Astrocyte (in vitro differentiated cells and primary cell): ENCODE results near the gene DAB2. TPM values are rescaled to one million over a fixed set of nuclear protein-coding genes. Genes with fewer than 3 reads are reported as not detected.

ENCODE experiments used
- DNase-seq: peaks from one replicate; pipeline ENCODE4 v3.0.0-alpha.2; 2010; ENCODE audit warnings: low read depth
- FAIRE-seq: peaks from 2 replicates; lab custom pipeline; 2011; peaks lifted over from hg19 to GRCh38; lab: Jason Lieb, UNC
- H2AFZ ChIP-seq: 2 replicates; pipeline ENCODE4 v1.6.0; 2012; ENCODE audit warnings: low read depth, low read length, inconsistent platforms
- H3K27ac ChIP-seq: 2 replicates; pipeline ENCODE4 v1.5.1; 2011; ENCODE audit warnings: low read depth, low read length, inconsistent platforms
- H3K27me3 ChIP-seq: 2 replicates; pipeline ENCODE4 v1.6.0; 2011; ENCODE audit warnings: low read length, inconsistent platforms; ENCODE audit not compliant: insufficient read depth
- H3K36me3 ChIP-seq: 2 replicates; pipeline ENCODE4 v1.5.1; 2011; ENCODE audit warnings: low read length, inconsistent platforms; ENCODE audit not compliant: insufficient read depth
- H3K4me1 ChIP-seq: 2 replicates; pipeline ENCODE4 v1.5.1; 2011; ENCODE audit warnings: low read length, inconsistent platforms; ENCODE audit not compliant: insufficient read depth
- H3K4me2 ChIP-seq: 2 replicates; pipeline ENCODE4 v1.6.0; 2012; ENCODE audit warnings: low read length, inconsistent platforms
- H3K4me3 ChIP-seq: 2 replicates; pipeline ENCODE4 v1.5.1; 2011; ENCODE audit warnings: low read depth, mild to moderate bottlenecking, low read length, inconsistent platforms; ENCODE audit not compliant: insufficient read depth
- H3K79me2 ChIP-seq: 2 replicates; pipeline ENCODE4 v1.6.0; 2012; ENCODE audit warnings: mild to moderate bottlenecking, low read length, inconsistent platforms; ENCODE audit not compliant: insufficient read depth
- H3K9ac ChIP-seq: 2 replicates; pipeline ENCODE4 v1.6.0; 2012; ENCODE audit warnings: mild to moderate bottlenecking, low read length, inconsistent platforms
- H3K9me3 ChIP-seq: 2 replicates; pipeline ENCODE4 v1.5.1; 2012; ENCODE audit warnings: low read depth, mild to moderate bottlenecking, low read length, inconsistent platforms; ENCODE audit not compliant: insufficient read depth
- H4K20me1 ChIP-seq: 2 replicates; pipeline ENCODE4 v1.6.0; 2012; ENCODE audit warnings: low read length, inconsistent platforms; ENCODE audit not compliant: insufficient read depth
- H3K27ac Mint-ChIP-seq: one replicate; pipeline ENCODE4 v1.8.0; 2021; ENCODE audit warnings: mild to moderate bottlenecking, mixed read lengths; ENCODE audit not compliant: unreplicated experiment
- H3K27me3 Mint-ChIP-seq: one replicate; pipeline ENCODE4 v1.8.0; 2021; ENCODE audit warnings: low read depth, mixed read lengths; ENCODE audit not compliant: unreplicated experiment
- H3K36me3 Mint-ChIP-seq: one replicate; pipeline ENCODE4 v1.8.0; 2021; ENCODE audit warnings: low read depth, mixed read lengths; ENCODE audit not compliant: unreplicated experiment
- H3K4me1 Mint-ChIP-seq: one replicate; pipeline ENCODE4 v1.8.0; 2021; ENCODE audit warnings: low read depth, mixed read lengths; ENCODE audit not compliant: unreplicated experiment
- H3K4me3 Mint-ChIP-seq: one replicate; pipeline ENCODE4 v1.8.0; 2021; ENCODE audit warnings: mild to moderate bottlenecking, moderate library complexity, mixed read lengths; ENCODE audit not compliant: unreplicated experiment
- H3K9me3 Mint-ChIP-seq: one replicate; pipeline ENCODE4 v1.8.0; 2021; ENCODE audit warnings: mild to moderate bottlenecking, mixed read lengths; ENCODE audit not compliant: unreplicated experiment
- EZH2 ChIP-seq: IDR thresholded peaks from 2 replicates; pipeline ENCODE4 v1.6.1; 2012; ENCODE audit warnings: mild to moderate bottlenecking, low read length, inconsistent platforms; ENCODE audit not compliant: insufficient read depth
- total RNA-seq: library from RNA; stranded (reverse); gene quantifications from 2 replicates; pipeline ENCODE4 v1.2.1, GENCODE V29; 2021
- TF ChIP-seq, protein P1 (sequence below): IDR thresholded peaks from 2 replicates; pipeline ENCODE4 v1.5.1; 2011; ENCODE audit warnings: low read depth, mild to moderate bottlenecking, inconsistent platforms, low read length, moderate library complexity; ENCODE audit not compliant: insufficient read depth

The DAB2 gene
- total RNA-seq, 1 donor from 2014 or later: 84.5 TPM

GRCh38 chr5:39396843-39397242 is 27.9 kb downstream of the DAB2 start:
- H3K4me3 Mint-ChIP-seq: no peak overlapping the region
- Histone ChIP-seq H4K20me1 (no peaks in the 10 kb centered on the region), H3K36me3 (peaks cover 33% of the 10 kb centered on the region), H2AFZ (no peak overlapping the region), H3K9ac (no peak overlapping the region), H3K9me3 (no peaks in the 10 kb centered on the region), H3K4me1 (peaks cover 36% of the 10 kb centered on the region), H3K27ac (peak overlapping the region; percentile 4), H3K4me3 (no peak overlapping the region), H3K4me2 (no peak overlapping the region), H3K79me2 (peaks cover 70% of the 10 kb centered on the region), H3K27me3 (no peaks in the 10 kb centered on the region)
- TF ChIP-seq, protein P1, sequence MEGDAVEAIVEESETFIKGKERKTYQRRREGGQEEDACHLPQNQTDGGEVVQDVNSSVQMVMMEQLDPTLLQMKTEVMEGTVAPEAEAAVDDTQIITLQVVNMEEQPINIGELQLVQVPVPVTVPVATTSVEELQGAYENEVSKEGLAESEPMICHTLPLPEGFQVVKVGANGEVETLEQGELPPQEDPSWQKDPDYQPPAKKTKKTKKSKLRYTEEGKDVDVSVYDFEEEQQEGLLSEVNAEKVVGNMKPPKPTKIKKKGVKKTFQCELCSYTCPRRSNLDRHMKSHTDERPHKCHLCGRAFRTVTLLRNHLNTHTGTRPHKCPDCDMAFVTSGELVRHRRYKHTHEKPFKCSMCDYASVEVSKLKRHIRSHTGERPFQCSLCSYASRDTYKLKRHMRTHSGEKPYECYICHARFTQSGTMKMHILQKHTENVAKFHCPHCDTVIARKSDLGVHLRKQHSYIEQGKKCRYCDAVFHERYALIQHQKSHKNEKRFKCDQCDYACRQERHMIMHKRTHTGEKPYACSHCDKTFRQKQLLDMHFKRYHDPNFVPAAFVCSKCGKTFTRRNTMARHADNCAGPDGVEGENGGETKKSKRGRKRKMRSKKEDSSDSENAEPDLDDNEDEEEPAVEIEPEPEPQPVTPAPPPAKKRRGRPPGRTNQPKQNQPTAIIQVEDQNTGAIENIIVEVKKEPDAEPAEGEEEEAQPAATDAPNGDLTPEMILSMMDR: no peak
- no peak for TF ChIP-seq EZH2
- no peak for DNase-seq
- no peak overlapping the region for H3K27ac Mint-ChIP-seq
- FAIRE-seq: no peak
- H3K9me3 Mint-ChIP-seq: no peaks in the 10 kb centered on the region
- no peaks in the 10 kb centered on the region for H3K27me3 Mint-ChIP-seq
- H3K36me3 Mint-ChIP-seq: peaks cover 23% of the 10 kb centered on the region
- H3K4me1 Mint-ChIP-seq: peaks cover 43% of the 10 kb centered on the region

DNA sequence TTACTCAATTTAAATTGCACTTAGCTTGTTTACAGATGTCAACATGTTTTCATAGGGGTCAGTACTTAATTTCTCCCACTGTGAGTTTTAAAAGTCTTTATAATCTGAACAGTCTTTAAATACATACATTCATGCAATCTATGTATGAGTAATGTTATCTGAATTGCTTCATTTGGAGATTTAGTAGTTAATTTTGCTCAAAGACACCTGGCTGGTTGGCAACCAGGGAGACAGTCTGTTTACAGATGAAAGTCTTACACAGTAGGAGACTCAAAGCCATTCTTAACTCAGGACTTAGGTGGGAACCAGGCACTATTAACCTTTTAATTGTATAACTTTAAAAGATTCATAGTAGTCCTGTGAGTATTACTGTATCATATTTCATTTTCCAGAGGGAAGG is 29.3 kb downstream of the DAB2 start:
- TF ChIP-seq EZH2: no peak
- Histone ChIP-seq H3K4me2 (peak overlapping the region; percentile 54), H3K27ac (peak overlapping the region; percentile 91), H3K36me3 (peaks cover 45% of the 10 kb centered on the region), H4K20me1 (no peaks in the 10 kb centered on the region), H3K9ac (peak overlapping the region; percentile 56), H3K79me2 (peaks cover 61% of the 10 kb centered on the region), H2AFZ (no peak overlapping the region), H3K4me3 (no peak overlapping the region), H3K9me3 (no peaks in the 10 kb centered on the region), H3K27me3 (no peaks in the 10 kb centered on the region), H3K4me1 (peaks cover 26% of the 10 kb centered on the region)
- Mint-ChIP-seq H3K27ac (peak overlapping the region; percentile 73), H3K4me3 (no peak overlapping the region), H3K36me3 (peaks cover 25% of the 10 kb centered on the region), H3K27me3 (no peaks in the 10 kb centered on the region), H3K9me3 (no peaks in the 10 kb centered on the region), H3K4me1 (peaks cover 34% of the 10 kb centered on the region)
- peak; percentile 23 for DNase-seq
- no peak for FAIRE-seq

- no peaks in the 10 kb centered on the region for H3K9me3 Mint-ChIP-seq
- Histone ChIP-seq H3K9me3 (no peaks in the 10 kb centered on the region), H3K4me3 (no peak overlapping the region), H3K9ac (peak overlapping the region; percentile 56), H3K4me2 (peak overlapping the region; percentile 54), H3K27ac (peak overlapping the region; percentile 91), H2AFZ (no peak overlapping the region), H4K20me1 (no peaks in the 10 kb centered on the region), H3K36me3 (peaks cover 51% of the 10 kb centered on the region), H3K79me2 (peaks cover 57% of the 10 kb centered on the region), H3K27me3 (no peaks in the 10 kb centered on the region), H3K4me1 (peaks cover 24% of the 10 kb centered on the region)
- no peak overlapping the region for H3K4me3 Mint-ChIP-seq
- TF ChIP-seq EZH2: no peak
- TF ChIP-seq, protein P1: no peak
- H3K4me1 Mint-ChIP-seq: peaks cover 30% of the 10 kb centered on the region
- no peaks in the 10 kb centered on the region for H3K27me3 Mint-ChIP-seq
- peak overlapping the region; percentile 73 for H3K27ac Mint-ChIP-seq
- FAIRE-seq: peak; percentile 97
- H3K36me3 Mint-ChIP-seq: peaks cover 25% of the 10 kb centered on the region
- DNase-seq: peak; percentile 91
Observed at GRCh38 chr5:39394946-39395345, 29.8 kb downstream of the DAB2 start.
